GM23338 (cell line): ENCODE results near the gene RIMKLB.

Experiments used
- CREB1 ChIP-seq: fragments of 250-450 bp; sonication (Bioruptor Pico); IDR thresholded peaks from 2 replicates; pipeline ENCODE4 v1.5.0; 2020; ENCODE audit warnings: low read depth, mild to moderate bottlenecking, moderate library complexity
- EZH2 ChIP-seq: fragments of 200-600 bp; sonication (generic); IDR thresholded peaks from one replicate; pipeline ENCODE4 v1.8.0; 2017; ENCODE audit warnings: antibody characterized with exemption, mild to moderate bottlenecking, low read depth; ENCODE audit not compliant: unreplicated experiment
- EZH2phosphoT487 ChIP-seq: fragments of 200-600 bp; sonication (generic); IDR thresholded peaks from one replicate; pipeline ENCODE4 v1.8.1; 2018; ENCODE audit warnings: antibody characterized with exemption; ENCODE audit not compliant: unreplicated experiment
- JUNB ChIP-seq: IDR thresholded peaks from one replicate; pipeline ENCODE4 v1.6.1; 2016; ENCODE audit warnings: antibody characterized with exemption; ENCODE audit not compliant: unreplicated experiment
- NANOG ChIP-seq: IDR thresholded peaks from 2 replicates; pipeline ENCODE4 v1.6.1; 2016; ENCODE audit warnings: antibody characterized with exemption, borderline replicate concordance
- POLR2AphosphoS5 ChIP-seq: IDR thresholded peaks from 2 replicates; pipeline ENCODE4 v1.6.1; 2016; ENCODE audit warnings: antibody characterized with exemption, low read depth
- REST ChIP-seq: IDR thresholded peaks from one replicate; pipeline ENCODE4 v1.6.1; 2018; ENCODE audit warnings: antibody characterized with exemption; ENCODE audit not compliant: unreplicated experiment
- STAT1 ChIP-seq: IDR thresholded peaks from one replicate; pipeline ENCODE4 v1.6.1; 2016; ENCODE audit warnings: antibody characterized with exemption; ENCODE audit not compliant: unreplicated experiment
- ZNF114 ChIP-seq: fragments of 250-450 bp; sonication (Bioruptor Pico); IDR thresholded peaks from 2 replicates; pipeline ENCODE4 v1.5.0; 2020; ENCODE audit warnings: mild to moderate bottlenecking, moderate library complexity
- TF ChIP-seq, protein P1 (sequence below), 2 experiments: fragments of 200-600 bp in 1 of 2; sonication (generic) in 1 of 2; conservative IDR thresholded peaks; 2 replicates each; pipeline versions ENCODE4 v1.5.1 to v1.6.1; 2016 to 2017; ENCODE audit warnings: antibody characterized with exemption in 2 of 2, low read depth in 2 of 2, mild to moderate bottlenecking in 2 of 2, moderate library complexity in 1 of 2

GRCh38 chr12:8699714-8700113 is 1.9 kb downstream of the RIMKLB start:
- no peak for TF ChIP-seq EZH2
- TF ChIP-seq, protein P1, sequence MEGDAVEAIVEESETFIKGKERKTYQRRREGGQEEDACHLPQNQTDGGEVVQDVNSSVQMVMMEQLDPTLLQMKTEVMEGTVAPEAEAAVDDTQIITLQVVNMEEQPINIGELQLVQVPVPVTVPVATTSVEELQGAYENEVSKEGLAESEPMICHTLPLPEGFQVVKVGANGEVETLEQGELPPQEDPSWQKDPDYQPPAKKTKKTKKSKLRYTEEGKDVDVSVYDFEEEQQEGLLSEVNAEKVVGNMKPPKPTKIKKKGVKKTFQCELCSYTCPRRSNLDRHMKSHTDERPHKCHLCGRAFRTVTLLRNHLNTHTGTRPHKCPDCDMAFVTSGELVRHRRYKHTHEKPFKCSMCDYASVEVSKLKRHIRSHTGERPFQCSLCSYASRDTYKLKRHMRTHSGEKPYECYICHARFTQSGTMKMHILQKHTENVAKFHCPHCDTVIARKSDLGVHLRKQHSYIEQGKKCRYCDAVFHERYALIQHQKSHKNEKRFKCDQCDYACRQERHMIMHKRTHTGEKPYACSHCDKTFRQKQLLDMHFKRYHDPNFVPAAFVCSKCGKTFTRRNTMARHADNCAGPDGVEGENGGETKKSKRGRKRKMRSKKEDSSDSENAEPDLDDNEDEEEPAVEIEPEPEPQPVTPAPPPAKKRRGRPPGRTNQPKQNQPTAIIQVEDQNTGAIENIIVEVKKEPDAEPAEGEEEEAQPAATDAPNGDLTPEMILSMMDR (conservative IDR thresholded peaks at IDR 0.05; ENCODE audit: low read depth in 2 of 2), result no peak
- no peak for TF ChIP-seq REST
- no peak for TF ChIP-seq POLR2AphosphoS5
- TF ChIP-seq CREB1, result no peak
- no peak for TF ChIP-seq ZNF114 (CRISPR knock-in tag)
- no peak for TF ChIP-seq JUNB
- TF ChIP-seq STAT1, result no peak
- TF ChIP-seq EZH2phosphoT487, result no peak
- TF ChIP-seq NANOG, result no peak
